Measurements from ENCODE around the gene AP3S2. TPM values are rescaled to one million over a fixed set of nuclear protein-coding genes. Genes with fewer than 3 reads are reported as not detected.

AP3S2 gene
- total RNA-seq, 1 donor from 2014 or later: 22.7 TPM

DNA sequence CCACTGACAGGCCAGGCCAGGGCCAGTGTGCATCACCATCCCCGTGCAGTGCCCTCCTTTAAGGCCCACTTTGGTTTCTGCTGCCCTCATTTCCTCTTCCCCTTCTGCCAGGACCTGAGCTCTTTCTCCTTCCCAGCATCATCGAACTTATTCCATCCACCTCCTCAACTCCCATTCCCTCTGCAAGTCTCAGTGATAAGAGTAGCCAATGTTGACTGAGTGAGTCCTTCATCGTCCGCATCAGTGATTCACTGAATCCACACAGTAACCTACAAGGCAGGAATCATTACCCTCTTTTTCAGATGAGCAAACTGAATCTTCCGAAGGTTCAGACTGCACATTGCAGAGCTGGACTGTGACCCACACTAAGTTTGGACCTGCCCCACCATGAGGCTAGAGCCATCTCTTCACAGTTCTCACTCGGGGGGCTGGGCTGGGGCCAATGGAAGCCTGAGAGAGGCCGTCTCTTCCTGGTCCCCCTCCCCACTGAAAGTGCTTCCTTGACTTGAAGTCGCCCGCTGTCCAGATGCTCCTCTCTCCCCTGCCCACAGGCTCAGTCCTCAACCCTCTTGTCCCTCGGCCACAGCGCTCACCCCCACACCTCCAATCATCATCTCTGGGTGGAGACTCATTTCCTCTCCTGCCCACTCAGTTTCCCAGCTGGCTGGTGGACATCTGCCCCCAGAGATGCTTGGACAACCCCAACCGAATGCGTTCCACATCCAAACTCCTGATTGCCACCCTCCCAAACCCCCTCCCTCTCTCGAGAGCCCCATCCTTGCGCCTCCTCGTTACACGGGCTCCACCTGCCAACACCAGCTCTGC is 64.0 kb downstream of the AP3S2 start:
- no peak for DNase-seq (ENCODE audit: low read depth)
- H3K4me3 ChIP-seq (ENCODE audit: low read depth, low read length): no peak overlapping the region
- TF ChIP-seq, protein P1, sequence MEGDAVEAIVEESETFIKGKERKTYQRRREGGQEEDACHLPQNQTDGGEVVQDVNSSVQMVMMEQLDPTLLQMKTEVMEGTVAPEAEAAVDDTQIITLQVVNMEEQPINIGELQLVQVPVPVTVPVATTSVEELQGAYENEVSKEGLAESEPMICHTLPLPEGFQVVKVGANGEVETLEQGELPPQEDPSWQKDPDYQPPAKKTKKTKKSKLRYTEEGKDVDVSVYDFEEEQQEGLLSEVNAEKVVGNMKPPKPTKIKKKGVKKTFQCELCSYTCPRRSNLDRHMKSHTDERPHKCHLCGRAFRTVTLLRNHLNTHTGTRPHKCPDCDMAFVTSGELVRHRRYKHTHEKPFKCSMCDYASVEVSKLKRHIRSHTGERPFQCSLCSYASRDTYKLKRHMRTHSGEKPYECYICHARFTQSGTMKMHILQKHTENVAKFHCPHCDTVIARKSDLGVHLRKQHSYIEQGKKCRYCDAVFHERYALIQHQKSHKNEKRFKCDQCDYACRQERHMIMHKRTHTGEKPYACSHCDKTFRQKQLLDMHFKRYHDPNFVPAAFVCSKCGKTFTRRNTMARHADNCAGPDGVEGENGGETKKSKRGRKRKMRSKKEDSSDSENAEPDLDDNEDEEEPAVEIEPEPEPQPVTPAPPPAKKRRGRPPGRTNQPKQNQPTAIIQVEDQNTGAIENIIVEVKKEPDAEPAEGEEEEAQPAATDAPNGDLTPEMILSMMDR (conservative IDR thresholded peaks at IDR 0.05; ENCODE audit: low read depth, low read length): no peak

DNA sequence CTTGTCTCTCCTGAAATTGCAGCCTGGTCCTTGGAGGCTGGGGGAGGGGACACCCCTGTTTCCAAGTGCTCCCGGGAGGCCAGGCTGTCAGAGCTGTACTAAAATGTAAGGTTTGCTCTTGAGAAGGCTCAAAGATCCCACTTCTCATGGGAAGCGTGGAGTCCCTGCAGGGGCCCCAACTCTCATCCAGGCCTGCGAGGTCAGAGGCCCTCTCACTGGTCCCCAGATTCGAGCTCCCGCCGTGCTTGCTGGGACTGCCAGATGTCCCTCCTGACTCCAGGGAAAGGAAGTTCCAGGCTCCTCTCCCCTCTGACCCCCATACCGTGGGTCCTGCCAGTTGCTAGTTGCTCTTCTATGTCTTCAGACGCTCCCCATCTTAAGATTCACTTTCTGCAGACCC is 64.6 kb downstream of the AP3S2 start:
- TF ChIP-seq, protein P1 (conservative IDR thresholded peaks at IDR 0.05; ENCODE audit: low read depth, low read length): no peak
- no peak for DNase-seq (ENCODE audit: low read depth)
- no peak overlapping the region for H3K4me3 ChIP-seq (ENCODE audit: low read depth, low read length)

DNA sequence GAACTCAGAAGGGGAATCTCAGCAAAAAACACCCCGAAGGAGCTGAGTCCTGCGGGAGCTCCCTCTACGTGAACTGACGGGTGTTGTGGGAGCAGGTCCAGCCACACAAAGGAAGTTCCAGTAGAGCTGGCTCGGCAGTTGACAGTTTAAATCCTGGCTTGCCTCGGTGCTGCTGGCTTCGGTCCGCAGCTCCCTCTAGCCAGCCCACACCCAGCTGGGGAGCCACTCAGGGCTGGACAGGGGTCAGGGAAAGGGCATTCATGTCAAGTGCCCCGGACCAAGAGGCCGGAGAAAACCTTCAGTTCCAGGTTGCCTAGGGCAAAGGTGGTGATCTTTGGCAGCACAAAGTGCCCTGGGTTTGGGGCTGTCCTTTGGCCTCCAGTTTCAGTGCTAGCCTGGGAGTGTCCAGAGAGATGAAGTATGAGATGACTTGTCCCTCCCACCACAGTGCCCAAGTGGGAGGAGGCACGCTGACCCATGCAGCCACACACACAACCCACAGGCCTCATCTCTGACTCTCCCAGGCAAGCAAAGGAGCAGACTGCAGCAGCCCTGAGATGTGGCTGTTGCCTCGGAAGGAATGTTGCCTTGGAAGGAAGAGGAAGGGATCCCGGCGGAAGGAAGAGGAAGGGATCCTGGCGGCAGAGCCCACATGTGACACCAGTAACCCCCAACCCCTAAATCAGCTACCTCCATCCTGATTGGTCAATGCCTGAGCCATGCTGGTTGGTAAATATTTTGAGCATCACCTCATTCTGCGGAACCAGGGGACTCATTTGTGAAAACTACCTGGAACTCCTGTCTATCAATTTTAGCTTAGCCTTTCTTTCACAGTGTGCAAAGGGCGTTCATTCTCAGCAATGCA is 65.3 kb downstream of the AP3S2 start:
- DNase-seq (ENCODE audit: low read depth): no peak
- TF ChIP-seq, protein P1 (conservative IDR thresholded peaks at IDR 0.05; ENCODE audit: low read depth, low read length): no peak
- no peak overlapping the region for H3K4me3 ChIP-seq (ENCODE audit: low read depth, low read length)

DNA sequence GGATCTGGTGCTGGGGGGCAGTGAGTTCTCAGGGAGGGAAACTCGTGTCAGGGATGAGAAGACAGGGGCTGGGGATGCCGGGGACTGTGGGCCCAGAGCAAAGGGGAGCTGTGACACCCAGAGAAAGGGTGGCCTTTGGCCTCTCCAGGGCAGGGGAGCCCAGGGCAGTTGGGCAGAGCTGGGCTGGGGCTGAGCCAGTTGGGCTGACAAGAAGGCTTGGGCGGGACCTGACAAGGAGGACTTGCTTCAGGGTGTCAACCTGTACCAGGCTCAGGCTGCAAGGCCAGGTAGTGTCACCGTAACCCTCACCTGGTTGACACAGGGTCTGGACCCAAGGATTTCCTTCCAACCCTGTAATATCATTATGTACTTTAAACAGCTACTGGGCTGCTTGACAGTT is 66.0 kb downstream of the AP3S2 start:
- TF ChIP-seq, protein P1 (conservative IDR thresholded peaks at IDR 0.05; ENCODE audit: low read depth, low read length): no peak

DNA sequence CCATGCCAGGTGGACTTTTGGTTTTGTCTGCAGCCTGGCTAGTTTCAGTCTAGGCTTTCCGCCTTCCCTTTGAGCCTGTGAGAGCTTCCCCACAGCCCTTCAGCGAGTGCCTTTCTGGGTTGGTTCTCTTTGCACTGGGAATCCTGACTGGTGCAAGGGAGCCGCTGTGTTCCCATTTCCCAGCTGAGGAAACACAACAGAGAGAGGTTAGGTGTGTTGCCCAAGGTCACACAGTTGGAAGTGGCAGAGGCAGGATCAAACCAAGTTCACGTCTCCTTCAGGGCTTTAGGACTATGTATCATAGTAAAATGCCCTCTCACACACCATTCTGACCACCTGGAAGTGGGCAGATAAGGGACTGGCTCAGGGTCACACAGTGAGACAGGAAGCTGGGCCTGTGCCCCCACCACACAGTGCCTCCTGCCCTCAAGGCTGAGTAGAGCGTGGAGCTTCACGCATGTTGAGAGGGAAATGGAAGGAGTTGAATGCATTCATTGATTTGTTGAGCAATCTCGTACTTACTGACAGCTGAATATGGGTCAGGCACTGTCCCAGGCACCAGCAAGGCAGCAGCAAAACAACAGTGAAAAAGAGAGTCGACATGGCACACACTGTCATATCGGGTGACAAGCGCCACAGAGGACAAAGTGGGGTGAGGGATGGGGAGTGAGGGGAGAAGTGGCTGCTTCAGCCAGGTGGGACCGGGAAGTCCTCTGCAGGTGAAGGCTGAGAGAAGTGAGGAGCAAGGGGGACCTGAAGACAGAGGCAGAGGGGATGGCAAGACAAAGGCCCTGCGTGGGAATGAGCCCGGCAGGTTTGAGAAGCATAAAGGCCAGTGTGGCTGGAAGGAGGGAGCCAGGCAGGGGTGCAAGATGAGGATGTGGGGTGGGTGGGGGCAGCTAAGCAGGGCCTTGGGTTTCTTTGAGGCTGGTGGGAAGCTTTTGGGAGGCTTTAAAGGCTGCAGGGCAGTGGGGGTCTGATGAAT is 66.8 kb downstream of the AP3S2 start:
- TF ChIP-seq, protein P1 (conservative IDR thresholded peaks at IDR 0.05; ENCODE audit: low read depth, low read length): no peak
- H3K4me3 ChIP-seq (ENCODE audit: low read depth, low read length): no peak overlapping the region
- DNase-seq (ENCODE audit: low read depth): no peak

More for the DNA sequence above, 66.0 kb downstream of the AP3S2 start:
- no peak for DNase-seq (ENCODE audit: low read depth)
- no peak overlapping the region for H3K4me3 ChIP-seq (ENCODE audit: low read depth, low read length)

DNA sequence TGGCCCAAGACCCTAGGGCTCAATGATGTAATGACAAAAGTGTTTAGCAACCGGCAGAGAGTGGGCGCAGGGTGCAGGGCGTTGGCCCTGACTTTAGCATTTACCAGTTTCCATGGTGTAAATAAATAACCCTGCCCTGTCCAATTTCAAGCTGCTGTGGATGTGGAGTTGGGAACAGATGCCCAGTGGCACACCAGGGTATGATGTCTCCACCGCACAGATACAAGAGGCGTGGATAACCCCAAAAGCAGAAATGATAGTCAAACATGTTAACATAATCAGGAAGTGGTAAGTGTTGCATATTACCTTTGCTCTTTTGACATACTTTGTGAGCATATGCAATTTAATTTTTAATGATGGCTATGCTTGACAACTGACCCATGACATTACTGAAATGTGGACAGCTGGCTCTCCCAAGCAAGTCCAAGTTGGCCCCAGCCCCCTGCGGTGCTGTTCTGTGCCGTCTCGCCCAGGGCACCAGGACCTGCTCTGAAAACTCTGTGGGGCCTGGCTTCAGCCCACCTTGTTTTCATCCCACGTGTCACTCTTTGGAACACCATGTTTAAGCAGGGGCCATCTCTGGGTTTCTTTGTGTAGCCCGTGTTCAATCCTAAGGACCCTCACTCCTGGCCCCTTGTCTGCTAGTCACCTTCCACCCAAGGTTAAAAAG is 68.4 kb downstream of the AP3S2 start:
- TF ChIP-seq, protein P1 (conservative IDR thresholded peaks at IDR 0.05; ENCODE audit: low read depth, low read length): no peak
- DNase-seq (ENCODE audit: low read depth): no peak
- H3K4me3 ChIP-seq (ENCODE audit: low read depth, low read length): no peak overlapping the region

Measured in epithelial cell of proximal tubule (primary cell).